ENCODE measurements around the gene DTX3L.

DTX3L gene

DNA sequence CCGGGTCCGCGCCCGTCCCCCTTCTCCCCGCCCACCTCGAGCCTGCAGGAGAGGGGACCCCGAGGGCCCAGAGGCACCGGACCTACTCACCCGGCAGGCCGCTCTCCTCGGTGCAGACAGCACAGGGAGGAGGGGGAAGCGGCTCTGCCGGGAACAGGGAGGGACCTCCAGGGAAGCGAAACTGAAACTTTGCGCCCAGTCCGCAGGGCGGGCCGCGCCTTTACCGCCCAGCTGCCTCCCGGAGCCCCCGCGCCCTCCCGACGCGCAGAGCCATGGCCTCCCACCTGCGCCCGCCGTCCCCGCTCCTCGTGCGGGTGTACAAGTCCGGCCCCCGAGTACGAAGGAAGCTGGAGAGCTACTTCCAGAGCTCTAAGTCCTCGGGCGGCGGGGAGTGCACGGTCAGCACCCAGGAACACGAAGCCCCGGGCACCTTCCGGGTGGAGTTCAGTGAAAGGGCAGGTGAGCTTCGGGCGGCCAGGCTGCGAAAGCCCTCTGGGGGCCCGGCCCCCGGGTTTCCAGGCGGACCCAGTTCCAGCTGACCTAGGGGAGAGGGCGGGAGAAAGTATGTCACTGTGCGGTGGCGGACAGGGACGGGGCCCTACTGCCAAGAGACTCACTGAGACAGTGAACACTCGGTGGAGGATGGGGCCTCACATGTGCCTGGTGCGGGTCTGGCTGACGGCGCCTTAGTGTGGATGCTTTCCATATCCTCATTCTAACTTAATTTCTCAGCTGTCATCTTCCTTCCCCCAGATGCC is at the start of gene DTX3L, which contains the start of gene PARP9:
DTX3L (plus strand) TSS at position 184 of the 758 bp plus-strand sequence; CDS start at position 273, 89 bp downstream.
PARP9 (minus strand) TSS at position 146 of the 758 bp plus-strand sequence. CDS start 4,680 bp downstream, outside the sequence.
- DNase-seq = peak; percentile 84

DNA sequence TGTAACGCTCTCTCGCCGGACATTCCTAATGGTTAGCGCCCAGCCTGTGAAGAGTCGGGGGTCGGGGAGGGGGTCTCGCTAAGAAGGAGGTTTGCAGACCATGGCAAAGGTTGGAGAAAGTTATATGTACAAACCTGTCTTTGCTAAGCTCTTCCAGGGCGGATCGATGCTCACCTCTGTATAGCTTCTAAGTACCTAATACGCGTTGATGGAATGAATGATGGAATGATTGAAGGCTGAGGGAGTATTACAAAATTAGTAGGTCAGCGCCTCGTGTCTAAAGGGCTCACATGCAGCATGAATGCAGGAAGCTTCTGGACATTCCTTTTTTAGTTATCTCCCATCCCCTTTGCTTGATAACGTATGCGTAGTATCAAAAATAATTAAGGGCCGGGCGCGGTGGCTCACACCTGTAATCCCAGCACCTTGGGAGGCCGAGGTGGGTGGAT is 49.1 kb upstream of the DTX3L start:
- DNase-seq = no peak

DNA sequence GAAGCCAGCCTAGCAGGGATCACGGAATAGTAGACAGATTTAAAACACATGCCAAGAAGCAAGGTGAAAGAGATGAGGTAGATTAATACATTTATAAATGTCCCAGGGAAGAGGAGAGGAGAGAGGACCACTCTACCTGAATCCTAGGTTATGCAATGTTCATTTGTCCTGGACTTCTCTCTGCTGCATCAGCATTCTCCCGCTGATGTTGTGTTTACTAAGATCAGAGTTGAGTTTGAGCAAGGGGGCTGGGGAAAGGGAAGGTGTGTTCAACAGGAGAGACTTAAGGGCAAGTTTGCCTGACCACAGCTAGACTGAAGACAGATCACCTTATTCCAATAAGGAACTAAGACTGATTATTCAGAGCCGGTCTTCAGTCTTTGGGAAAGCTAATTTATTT is 48.3 kb upstream of the DTX3L start:
- DNase-seq = no peak

DNA sequence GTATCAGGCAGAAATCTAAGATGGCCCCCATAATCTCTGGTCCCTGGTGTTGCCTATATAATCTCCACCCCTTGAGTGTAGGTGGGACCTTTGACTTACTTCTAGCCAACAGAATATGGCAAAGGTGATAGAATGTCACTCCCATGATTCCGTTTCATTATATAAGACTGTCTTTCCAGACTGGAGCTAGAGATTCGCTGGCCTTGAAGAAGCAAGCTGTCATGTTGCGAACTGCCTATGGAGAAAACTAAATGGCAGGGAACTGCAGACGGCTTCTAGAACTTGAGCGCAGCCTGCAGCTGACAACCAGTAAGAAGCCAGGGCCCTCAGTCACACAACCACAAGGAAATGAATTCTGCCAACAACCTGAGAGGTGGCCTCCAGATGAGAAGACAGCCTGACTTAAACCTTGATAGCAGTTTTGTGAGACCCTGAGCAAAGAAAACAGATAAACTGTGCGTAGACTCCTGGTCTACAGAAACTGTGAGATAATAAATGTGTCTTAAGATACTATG is 47.2 kb upstream of the DTX3L start:
- no peak for DNase-seq

DNA sequence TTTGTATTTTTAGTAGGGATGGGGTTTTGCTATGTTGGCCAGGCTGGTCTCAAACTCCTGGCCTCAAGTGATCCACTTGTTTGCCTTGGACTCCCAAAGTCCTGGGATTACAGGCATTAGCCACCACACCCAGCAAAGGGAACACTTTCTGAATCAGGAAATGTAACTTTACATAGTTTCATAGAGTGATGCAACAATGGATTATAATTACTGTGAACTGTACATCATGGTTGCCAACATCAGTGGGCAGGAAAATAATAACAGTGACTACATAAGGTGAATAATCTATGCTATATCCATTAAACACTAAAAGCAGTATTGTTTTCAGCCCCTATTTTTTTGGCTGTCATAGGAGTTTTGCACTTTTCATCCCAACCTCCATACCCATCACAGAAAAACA is 44.4 kb upstream of the DTX3L start:
- DNase-seq = no peak

DNA sequence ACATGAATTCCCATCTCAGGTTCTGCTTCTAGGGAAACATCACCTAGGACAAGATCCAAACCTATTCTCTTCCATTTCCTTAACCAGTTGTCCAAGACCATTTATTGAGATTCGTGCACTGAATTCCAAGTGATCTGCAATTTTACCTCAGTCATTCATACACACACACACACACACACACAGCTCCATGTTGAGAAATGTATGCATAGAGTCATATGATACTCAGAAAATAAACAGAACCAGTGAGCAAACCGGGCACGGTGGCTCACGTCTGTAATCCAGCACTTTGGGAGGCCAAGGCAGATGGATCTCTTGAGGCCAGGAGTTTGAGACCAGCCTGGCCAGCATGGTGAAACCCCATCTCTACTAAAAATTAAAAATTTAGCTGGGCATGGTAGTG is 43.3 kb upstream of the DTX3L start:
- no peak for DNase-seq

DNA sequence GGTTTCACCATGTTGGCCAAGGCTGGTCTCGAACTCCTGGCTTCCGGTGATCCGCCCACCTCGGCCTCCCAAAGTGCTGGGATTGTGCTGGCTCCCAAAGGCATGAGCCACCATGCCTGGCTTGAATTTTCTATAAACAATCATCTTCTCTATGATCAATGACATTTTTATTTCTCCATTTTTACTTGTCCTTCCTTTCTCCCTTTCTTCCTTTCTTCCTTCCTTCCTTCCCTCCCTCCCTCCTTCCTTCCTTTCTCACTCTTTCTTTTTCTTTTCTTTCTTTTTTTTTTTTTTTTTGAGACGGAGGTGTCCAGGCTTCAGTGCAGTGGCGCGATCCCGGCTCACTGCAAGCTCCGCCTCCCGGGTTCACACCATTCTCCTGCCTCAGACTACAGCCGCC is 40.8 kb upstream of the DTX3L start:
- DNase-seq = no peak

DNA sequence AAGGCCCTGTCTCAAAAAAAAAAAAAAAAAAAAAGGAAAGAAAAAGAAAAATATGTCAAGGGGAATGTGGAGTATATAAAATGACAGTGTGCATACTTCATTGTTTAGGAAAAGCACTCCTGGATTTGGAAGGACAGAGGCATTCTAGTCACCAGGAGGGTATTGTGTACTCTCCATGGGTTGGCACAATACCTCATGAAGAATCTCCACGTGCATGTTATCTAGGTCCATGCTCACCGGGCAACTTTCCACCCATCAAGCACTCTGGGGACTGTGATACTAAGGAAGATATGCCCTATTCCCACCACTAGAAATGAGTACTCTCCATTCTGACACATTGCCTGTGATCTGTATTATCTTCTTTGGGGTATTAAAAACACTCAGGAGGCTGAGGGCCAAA is 34.0 kb upstream of the DTX3L start:
- DNase-seq = no peak

DNA sequence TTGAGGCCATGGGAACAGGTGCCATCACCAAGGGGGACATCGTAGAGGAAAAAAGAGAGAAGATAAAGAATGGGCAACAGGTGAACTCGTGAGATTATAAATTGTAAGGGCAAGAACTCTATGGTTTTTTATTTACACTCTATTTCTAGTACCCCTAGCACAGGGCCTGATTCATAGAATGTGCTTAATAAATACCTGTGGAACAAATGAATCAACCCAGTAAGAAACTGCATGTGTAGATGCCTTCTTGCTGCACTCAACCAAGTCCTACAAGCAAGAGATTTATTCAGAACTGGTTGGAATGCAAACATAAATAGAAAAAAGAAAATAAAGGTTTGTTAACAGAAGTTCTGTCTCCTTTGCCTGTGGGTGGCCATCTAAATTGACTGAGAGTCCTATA is 30.7 kb upstream of the DTX3L start:
- no peak for DNase-seq

DNA sequence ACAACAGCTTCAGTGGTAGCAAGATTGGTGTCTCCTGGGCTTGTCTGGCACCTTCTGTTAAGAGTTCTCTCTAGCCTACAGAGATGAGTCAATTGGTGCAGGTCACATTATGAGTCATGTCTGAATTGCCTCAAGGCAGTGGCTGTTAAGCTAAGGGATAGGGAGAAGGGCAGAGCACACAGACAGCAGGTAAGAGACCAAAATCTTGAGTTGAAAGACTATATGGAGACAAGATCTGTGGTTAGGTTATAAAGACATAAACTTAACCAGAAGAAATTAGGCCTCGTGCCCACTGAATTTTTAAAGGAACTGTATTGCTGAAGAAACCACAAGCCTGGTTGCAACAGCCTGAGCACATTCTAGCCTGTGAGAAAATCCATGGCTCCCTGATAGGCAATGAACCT is 30.2 kb upstream of the DTX3L start:
- peak; percentile 24 for DNase-seq

DNA sequence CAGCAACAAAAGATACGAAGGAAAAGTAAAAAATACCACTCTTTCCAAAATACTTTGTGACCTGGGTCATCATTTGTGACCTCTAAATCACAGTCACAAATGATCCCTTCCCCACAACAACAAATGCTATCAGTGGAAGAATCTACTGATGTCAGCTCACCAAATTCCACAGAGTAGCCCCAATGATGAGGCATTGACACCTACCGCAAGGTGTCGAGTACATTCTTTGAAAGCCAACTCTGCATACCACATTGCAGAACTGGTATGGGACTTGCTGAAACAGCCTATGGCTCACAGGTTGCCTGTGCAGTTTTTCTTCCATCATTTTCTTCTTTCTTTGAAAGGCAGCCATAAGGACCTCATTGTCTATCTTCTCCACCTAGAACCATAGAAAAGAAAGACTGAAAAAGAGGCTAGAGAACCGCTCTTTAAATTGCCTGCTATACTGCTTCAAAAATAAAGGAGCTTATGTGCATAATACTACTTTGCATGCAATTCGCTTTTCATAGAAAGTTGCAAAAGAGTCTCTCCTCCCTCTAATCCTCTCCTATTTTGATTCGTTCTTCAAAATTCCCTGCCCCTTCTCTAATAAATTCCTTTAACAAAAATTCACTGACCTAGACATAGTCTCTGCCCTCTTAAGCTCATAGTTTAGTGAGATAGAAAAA is 28.0 kb upstream of the DTX3L start:
- DNase-seq = no peak

DNA sequence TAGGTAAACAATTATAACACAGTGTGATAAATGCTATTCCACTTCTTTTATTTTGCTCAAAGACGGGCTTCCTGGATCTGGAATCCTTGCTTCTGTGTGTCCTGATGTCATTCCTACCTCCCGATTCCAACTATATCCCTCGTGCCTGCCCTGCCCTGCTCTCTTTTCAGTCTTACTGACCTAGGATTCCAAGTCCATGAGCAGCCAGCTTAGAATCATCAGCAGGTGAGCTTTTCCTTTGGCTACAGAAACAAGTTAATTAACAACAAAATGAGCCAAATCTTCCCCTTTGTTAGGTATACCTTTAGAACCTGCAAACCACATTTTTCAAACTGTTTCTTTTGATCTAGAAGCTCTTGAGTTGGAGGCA is 27.5 kb upstream of the DTX3L start:
- DNase-seq = no peak

DNA sequence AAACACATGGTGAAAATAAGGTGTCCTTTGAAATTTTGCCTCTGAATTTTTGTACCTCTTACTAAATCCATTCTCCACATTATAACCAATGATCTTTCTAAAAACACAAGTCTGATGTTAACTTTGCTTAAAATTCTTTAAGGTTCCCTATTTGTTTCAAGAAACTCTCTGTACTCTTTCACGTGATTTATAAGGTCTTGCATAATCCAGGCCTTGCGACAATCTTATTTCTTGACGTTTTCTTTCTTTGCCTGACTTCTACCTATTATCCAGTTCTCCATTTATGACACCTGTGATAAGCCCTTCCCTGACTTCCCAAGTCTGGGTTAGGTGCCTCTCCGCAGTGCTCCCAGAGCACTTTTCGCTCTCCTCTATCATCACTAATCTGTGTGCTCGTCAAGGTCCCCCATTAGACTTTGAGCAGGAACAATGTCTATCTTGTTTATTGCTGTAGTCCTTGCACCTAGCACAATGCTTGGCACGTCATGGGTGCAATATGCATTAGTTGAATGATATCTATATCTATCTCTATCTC is 25.1 kb upstream of the DTX3L start:
- DNase-seq = no peak

DNA sequence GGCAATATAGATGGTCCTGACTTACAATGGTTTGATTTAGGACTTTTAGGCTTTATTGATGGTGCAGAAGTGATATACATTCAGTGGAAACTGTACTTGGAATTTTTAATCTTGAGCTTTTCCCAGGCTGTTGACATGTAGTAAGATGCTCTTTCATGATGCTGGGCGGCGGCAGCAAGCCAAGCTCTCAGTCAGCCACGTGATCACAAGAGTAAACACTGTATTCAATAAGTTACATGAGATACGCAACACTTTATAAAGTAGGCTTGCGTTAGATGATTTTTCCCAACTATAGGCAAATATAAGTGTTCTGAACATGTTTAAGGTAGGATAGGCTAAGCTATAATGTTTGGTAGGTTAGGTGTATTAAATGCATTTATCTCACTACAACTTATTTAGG is 18.0 kb upstream of the DTX3L start:
- DNase-seq = no peak

DNA sequence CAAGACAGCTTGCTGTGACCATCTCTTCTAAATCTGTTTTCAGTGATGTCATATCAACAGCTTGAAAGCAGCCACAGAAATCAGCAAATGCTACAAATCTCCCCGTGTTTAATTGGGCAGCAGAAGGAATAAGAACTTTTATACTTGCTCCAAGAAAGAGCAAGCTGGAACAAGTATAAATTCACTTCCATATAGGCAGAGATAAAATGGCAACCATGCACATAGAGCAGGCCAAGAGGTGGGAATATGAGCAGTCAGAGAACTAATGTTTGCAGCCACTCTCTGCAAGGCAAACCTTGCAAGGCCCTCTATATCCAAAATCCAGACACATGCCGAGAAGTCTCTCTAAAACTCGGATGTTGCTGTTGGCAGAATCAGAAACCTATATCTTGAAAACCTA is 16.1 kb upstream of the DTX3L start:
- DNase-seq = no peak

DNA sequence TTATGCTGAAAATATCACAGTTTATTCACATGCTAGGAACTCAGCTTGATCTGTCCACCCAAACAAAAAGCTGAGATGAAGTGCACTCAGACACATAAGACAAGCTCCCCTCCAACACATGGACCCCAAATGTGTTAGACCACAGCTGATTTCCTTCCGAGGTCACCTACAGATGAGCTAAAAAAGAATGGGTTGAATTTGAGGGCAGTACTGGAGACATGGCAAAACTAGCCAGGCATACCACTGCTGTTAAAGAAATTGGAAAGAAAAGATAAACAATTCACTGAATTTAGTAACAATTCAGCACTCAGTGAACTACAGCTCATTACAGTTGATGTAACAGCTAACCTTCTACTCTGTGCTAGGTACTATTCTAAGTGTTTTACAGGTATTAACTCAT is 15.5 kb upstream of the DTX3L start:
- DNase-seq = no peak

DNA sequence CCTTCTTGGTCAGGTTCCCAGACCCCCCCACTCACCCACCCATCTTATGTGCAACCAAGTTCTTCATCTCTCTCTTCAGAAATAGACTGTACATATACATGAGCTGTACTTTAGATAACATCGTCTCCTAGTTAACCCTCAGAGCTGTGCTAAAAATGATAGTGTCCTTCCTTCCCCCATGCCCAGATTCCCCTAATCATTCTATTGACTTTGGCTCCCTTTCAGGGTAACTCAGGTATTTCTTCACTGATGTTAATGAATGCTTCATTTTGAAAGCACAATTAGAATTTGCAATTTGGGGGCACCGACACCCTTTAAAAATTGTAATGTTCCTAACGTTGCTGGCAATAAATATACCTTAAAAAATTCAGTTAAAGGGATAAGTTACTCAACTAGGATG is 11.0 kb upstream of the DTX3L start:
- DNase-seq = no peak

DNA sequence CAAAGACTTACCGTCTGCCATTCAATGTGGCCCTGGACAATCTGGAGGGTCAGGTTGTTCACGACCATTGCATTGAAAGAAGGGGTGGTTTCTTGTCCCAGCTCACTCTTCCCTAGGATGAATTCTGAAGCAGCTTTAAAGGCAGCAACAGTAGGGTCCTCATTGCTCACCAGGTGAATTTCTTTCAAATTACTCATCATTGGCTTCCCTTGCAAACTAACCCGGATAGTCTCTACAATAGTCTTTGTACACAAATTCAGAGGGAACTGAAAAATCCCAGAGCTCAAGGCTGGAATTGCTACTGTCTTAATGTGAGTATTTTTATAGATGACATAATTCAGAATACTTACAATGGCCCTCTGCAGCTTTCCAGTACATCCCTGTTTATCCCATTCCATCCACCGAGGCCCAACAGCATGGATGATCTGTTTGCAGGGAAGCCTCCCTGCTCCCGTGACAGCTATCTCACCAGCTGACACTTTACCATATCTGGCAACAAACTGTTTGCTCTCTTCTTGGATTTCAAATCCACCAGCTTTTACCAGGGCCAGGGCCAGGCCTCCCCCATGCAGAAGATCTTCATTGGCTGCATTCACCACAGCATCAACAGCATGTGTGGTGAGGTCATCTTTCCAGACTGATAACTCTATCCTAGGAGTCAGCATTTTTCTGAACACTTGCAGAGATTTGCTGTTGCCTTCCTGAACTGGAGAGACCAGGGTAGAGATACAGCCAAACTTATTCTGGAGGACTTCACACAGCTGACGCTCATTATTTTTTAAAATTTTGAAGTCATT is 8.7 kb upstream of the DTX3L start:
- DNase-seq = no peak

DNA sequence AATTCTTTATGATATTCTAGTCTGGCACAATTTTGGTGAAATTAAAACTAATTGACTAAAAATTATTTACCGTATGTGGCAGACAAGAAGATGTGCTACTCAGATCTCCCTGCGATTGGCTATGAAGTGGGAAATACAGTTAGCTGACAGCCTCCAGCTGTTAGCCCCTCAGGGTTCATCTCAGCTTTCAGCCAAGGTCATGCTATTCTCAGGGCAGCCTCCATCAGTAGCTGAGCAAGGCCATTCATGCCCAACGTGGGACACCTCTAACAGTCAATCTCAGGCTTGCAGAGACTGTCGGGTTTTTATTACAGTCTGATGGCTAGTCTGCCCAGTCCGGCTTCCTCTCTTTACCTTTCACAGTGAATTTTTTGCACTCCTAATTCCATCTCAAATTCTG is 6.8 kb upstream of the DTX3L start:
- no peak for DNase-seq

DNA sequence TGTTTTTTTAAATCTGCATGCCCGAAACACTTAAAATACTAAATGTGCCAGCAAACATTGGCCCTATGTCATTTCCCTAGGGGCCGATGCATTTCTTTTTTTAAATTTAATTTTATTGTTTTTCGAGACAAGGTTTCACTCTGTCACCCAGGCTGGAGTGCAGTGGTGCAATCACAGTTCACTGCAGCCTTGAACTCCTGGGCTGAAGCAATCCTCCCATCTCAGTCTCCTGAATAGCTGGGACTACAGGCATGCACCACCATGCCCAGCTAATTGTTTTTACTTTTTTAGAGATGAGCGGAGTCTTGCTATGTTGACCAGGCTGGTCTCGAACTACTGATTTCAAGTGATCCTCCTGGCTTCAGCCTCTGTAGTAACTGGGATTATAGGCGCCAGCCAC is 5.5 kb upstream of the DTX3L start:
- no peak for DNase-seq

DNA sequence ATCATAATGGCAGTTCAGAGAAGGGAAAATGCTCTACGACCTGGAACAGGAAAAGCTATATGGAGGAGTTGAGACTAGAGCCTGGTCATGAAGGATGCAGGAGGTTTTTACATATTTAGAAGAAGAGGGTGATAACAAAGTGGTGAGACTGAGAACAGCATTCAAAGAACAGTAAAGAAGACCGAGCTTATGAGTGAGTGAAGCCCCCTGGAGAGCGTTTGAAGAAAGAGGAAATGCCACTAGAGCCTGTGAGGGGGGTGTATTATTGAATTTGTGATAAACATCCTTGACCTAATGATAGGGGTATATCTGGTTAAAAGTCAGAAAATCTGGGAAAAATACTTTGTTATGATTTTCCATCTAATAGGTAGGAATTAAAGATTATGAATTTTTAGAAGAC is 4.2 kb upstream of the DTX3L start:
- DNase-seq = no peak

DNA sequence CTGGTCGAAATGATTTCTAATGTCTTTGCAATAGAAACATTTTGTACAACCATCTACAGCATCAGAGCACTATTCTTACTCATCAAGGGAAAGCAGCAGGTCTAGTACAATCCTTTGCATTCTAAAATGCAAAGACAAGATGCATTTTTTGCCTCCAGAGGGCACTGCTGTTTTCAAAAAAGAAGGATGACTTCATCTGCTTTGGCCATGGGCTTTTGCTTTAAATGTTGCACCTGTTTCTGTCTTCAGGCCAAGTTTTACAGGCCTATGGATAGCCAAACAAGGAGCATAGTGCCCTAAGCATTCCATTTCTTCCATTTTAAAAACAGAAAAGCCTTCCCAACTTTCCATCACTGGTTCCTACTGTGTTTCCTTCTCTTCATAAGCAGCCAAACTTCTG is 3.5 kb upstream of the DTX3L start:
- DNase-seq = peak; percentile 69

Measured in CD4-positive, alpha-beta T cell treated with Interleukin-6 for 4 hours (primary cell).